ENCODE results near the gene CDH4.

Gene CDH4

GRCh38 chr20:61973515-61974356 is 721.7 kb downstream of the CDH4 start:
- no peaks in the 10 kb centered on the region for H3K36me3 ChIP-seq (ENCODE audit: control insufficient read depth, insufficient read depth, low read length)
- no peak overlapping the region for H2BK120ac ChIP-seq (ENCODE audit: low read depth, low read length)
- no peak overlapping the region for H3K56ac ChIP-seq (ENCODE audit: low read length)
- no peak overlapping the region for H3K4ac ChIP-seq (ENCODE audit: low read depth, low read length)
- no peak overlapping the region for H2BK5ac ChIP-seq (ENCODE audit: low read length)
- no peak overlapping the region for H4K5ac ChIP-seq (ENCODE audit: low read length)
- DNase-seq: no peak
- H3K18ac ChIP-seq (ENCODE audit: low read length): no peak overlapping the region
- H3K4me2 ChIP-seq (ENCODE audit: low read length): no peak overlapping the region
- H3K23ac ChIP-seq (ENCODE audit: low read length): no peak overlapping the region
- H4K8ac ChIP-seq (ENCODE audit: low read depth, low read length): no peak overlapping the region
- WGBS (ENCODE audit: extremely low coverage, insufficient coverage, low lambda C conversion rate): no CpG with 5 or more reads among the region's 25 CpGs
- no peaks in the 10 kb centered on the region for H3K79me1 ChIP-seq (ENCODE audit: low read length)
- H2AK5ac ChIP-seq (ENCODE audit: low read length): no peak overlapping the region
- no peak overlapping the region for H3K27ac ChIP-seq (ENCODE audit: low read depth, low read length)
- H3K79me2 ChIP-seq (ENCODE audit: control insufficient read depth, insufficient read depth, low read length): no peaks in the 10 kb centered on the region
- no peak overlapping the region for H2BK15ac ChIP-seq (replicated peaks; ENCODE audit: low read depth)
- no peak overlapping the region for H3K9ac ChIP-seq (ENCODE audit: low read length)
- no peaks in the 10 kb centered on the region for H3K27me3 ChIP-seq (ENCODE audit: insufficient read depth, low read length, poor library complexity)
- H3K4me1 ChIP-seq (ENCODE audit: control insufficient read depth, low read depth, low read length): no peaks in the 10 kb centered on the region
- no peak overlapping the region for H3K4me3 ChIP-seq (ENCODE audit: low read length)

GRCh38 chr20:61974357-61974665 is 722.2 kb downstream of the CDH4 start:
- H2AK5ac ChIP-seq (ENCODE audit: low read length): no peak overlapping the region

GRCh38 chr20:61975407-61976129 is 723.5 kb downstream of the CDH4 start:
- H4K5ac ChIP-seq (ENCODE audit: low read length): no peak overlapping the region

More at GRCh38 chr20:61974357-61974665, 722.2 kb downstream of the CDH4 start:
- no peak overlapping the region for H3K18ac ChIP-seq (ENCODE audit: low read length)
- WGBS (ENCODE audit: extremely low coverage, insufficient coverage, low lambda C conversion rate): no CpG with 5 or more reads among the region's 14 CpGs
- H3K4ac ChIP-seq (ENCODE audit: low read depth, low read length): no peak overlapping the region
- no peak overlapping the region for H2BK5ac ChIP-seq (ENCODE audit: low read length)
- H3K27me3 ChIP-seq (ENCODE audit: insufficient read depth, low read length, poor library complexity): no peaks in the 10 kb centered on the region
- no peaks in the 10 kb centered on the region for H3K36me3 ChIP-seq (ENCODE audit: control insufficient read depth, insufficient read depth, low read length)
- H3K56ac ChIP-seq (ENCODE audit: low read length): no peak overlapping the region
- no peaks in the 10 kb centered on the region for H3K79me1 ChIP-seq (ENCODE audit: low read length)
- H2BK15ac ChIP-seq (replicated peaks; ENCODE audit: low read depth): no peak overlapping the region
- no peak overlapping the region for H4K5ac ChIP-seq (ENCODE audit: low read length)
- DNase-seq: no peak
- no peak overlapping the region for H4K8ac ChIP-seq (ENCODE audit: low read depth, low read length)
- H3K23ac ChIP-seq (ENCODE audit: low read length): no peak overlapping the region
- H3K79me2 ChIP-seq (ENCODE audit: control insufficient read depth, insufficient read depth, low read length): no peaks in the 10 kb centered on the region
- H2BK120ac ChIP-seq (ENCODE audit: low read depth, low read length): no peak overlapping the region
- H3K9ac ChIP-seq (ENCODE audit: low read length): no peak overlapping the region
- no peak overlapping the region for H3K4me2 ChIP-seq (ENCODE audit: low read length)
- no peak overlapping the region for H3K4me3 ChIP-seq (ENCODE audit: low read length)
- H3K4me1 ChIP-seq (ENCODE audit: control insufficient read depth, low read depth, low read length): no peaks in the 10 kb centered on the region
- H3K27ac ChIP-seq (ENCODE audit: low read depth, low read length): no peak overlapping the region

GRCh38 chr20:61976263-61976643 is 724.2 kb downstream of the CDH4 start:
- DNase-seq: no peak
- no peaks in the 10 kb centered on the region for H3K79me1 ChIP-seq (ENCODE audit: low read length)
- WGBS (ENCODE audit: extremely low coverage, insufficient coverage, low lambda C conversion rate): no CpG with 5 or more reads among the region's 9 CpGs
- H2BK15ac ChIP-seq (replicated peaks; ENCODE audit: low read depth): no peak overlapping the region
- no peak overlapping the region for H2BK5ac ChIP-seq (ENCODE audit: low read length)
- no peaks in the 10 kb centered on the region for H3K27me3 ChIP-seq (ENCODE audit: insufficient read depth, low read length, poor library complexity)
- H3K56ac ChIP-seq (ENCODE audit: low read length): no peak overlapping the region
- no peak overlapping the region for H3K4ac ChIP-seq (ENCODE audit: low read depth, low read length)
- H4K5ac ChIP-seq (ENCODE audit: low read length): no peak overlapping the region
- no peak overlapping the region for H3K27ac ChIP-seq (ENCODE audit: low read depth, low read length)
- no peak overlapping the region for H3K4me3 ChIP-seq (ENCODE audit: low read length)
- H4K8ac ChIP-seq (ENCODE audit: low read depth, low read length): no peak overlapping the region
- H3K18ac ChIP-seq (ENCODE audit: low read length): no peak overlapping the region
- H2BK120ac ChIP-seq (ENCODE audit: low read depth, low read length): no peak overlapping the region
- H2AK5ac ChIP-seq (ENCODE audit: low read length): no peak overlapping the region
- no peak overlapping the region for H3K23ac ChIP-seq (ENCODE audit: low read length)
- no peaks in the 10 kb centered on the region for H3K36me3 ChIP-seq (ENCODE audit: control insufficient read depth, insufficient read depth, low read length)
- H3K4me2 ChIP-seq (ENCODE audit: low read length): no peak overlapping the region
- no peaks in the 10 kb centered on the region for H3K4me1 ChIP-seq (ENCODE audit: control insufficient read depth, low read depth, low read length)
- H3K9ac ChIP-seq (ENCODE audit: low read length): no peak overlapping the region
- H3K79me2 ChIP-seq (ENCODE audit: control insufficient read depth, insufficient read depth, low read length): no peaks in the 10 kb centered on the region

More at GRCh38 chr20:61975407-61976129, 723.5 kb downstream of the CDH4 start:
- Histone ChIP-seq H3K9ac (ENCODE audit: low read length) (no peak overlapping the region), H2BK5ac (ENCODE audit: low read length) (no peak overlapping the region), H3K4me2 (ENCODE audit: low read length) (no peak overlapping the region), H3K27ac (ENCODE audit: low read depth, low read length) (no peak overlapping the region), H3K18ac (ENCODE audit: low read length) (no peak overlapping the region), H3K36me3 (ENCODE audit: control insufficient read depth, insufficient read depth, low read length) (no peaks in the 10 kb centered on the region), H4K8ac (ENCODE audit: low read depth, low read length) (no peak overlapping the region), H2BK15ac (replicated peaks; ENCODE audit: low read depth) (no peak overlapping the region), H2AK5ac (ENCODE audit: low read length) (no peak overlapping the region), H3K4me1 (ENCODE audit: control insufficient read depth, low read depth, low read length) (no peaks in the 10 kb centered on the region), H3K79me2 (ENCODE audit: control insufficient read depth, insufficient read depth, low read length) (no peaks in the 10 kb centered on the region), H2BK120ac (ENCODE audit: low read depth, low read length) (no peak overlapping the region), H3K4ac (ENCODE audit: low read depth, low read length) (no peak overlapping the region), H3K56ac (ENCODE audit: low read length) (no peak overlapping the region), H3K27me3 (ENCODE audit: insufficient read depth, low read length, poor library complexity) (no peaks in the 10 kb centered on the region), H3K4me3 (ENCODE audit: low read length) (no peak overlapping the region), H3K79me1 (ENCODE audit: low read length) (no peaks in the 10 kb centered on the region), H3K23ac (ENCODE audit: low read length) (no peak overlapping the region)
- no peak for DNase-seq
- no CpG with 5 or more reads among the region's 11 CpGs for WGBS (ENCODE audit: extremely low coverage, insufficient coverage, low lambda C conversion rate)

- no peak overlapping the region for H2BK15ac ChIP-seq (replicated peaks; ENCODE audit: low read depth)
- H3K4me1 ChIP-seq (ENCODE audit: control insufficient read depth, low read depth, low read length): no peaks in the 10 kb centered on the region
- no peak overlapping the region for H2BK5ac ChIP-seq (ENCODE audit: low read length)
- H2BK120ac ChIP-seq (ENCODE audit: low read depth, low read length): no peak overlapping the region
- no peak overlapping the region for H2AK5ac ChIP-seq (ENCODE audit: low read length)
- H3K4ac ChIP-seq (ENCODE audit: low read depth, low read length): no peak overlapping the region
- H3K56ac ChIP-seq (ENCODE audit: low read length): no peak overlapping the region
- H4K8ac ChIP-seq (ENCODE audit: low read depth, low read length): no peak overlapping the region
- no peak overlapping the region for H3K18ac ChIP-seq (ENCODE audit: low read length)
- H3K79me1 ChIP-seq (ENCODE audit: low read length): no peaks in the 10 kb centered on the region
- no peak for DNase-seq
- H3K27ac ChIP-seq (ENCODE audit: low read depth, low read length): no peak overlapping the region
- no peak overlapping the region for H3K9ac ChIP-seq (ENCODE audit: low read length)
- no peak overlapping the region for H3K23ac ChIP-seq (ENCODE audit: low read length)
- no peak overlapping the region for H4K5ac ChIP-seq (ENCODE audit: low read length)
- H3K27me3 ChIP-seq (ENCODE audit: insufficient read depth, low read length, poor library complexity): no peaks in the 10 kb centered on the region
- no peak overlapping the region for H3K4me2 ChIP-seq (ENCODE audit: low read length)
- WGBS (ENCODE audit: extremely low coverage, insufficient coverage, low lambda C conversion rate): no CpG with 5 or more reads among the region's 45 CpGs
- H3K36me3 ChIP-seq (ENCODE audit: control insufficient read depth, insufficient read depth, low read length): no peaks in the 10 kb centered on the region
- H3K79me2 ChIP-seq (ENCODE audit: control insufficient read depth, insufficient read depth, low read length): no peaks in the 10 kb centered on the region
- H3K4me3 ChIP-seq (ENCODE audit: low read length): no peak overlapping the region
Measured at GRCh38 chr20:61976644-61977418, 724.8 kb downstream of the CDH4 start.

Measured in mesendoderm (in vitro differentiated cells).